ENCODE measurements around the gene IL17A. TPM values are rescaled to one million over a fixed set of nuclear protein-coding genes. Genes with fewer than 3 reads are reported as not detected.

The IL17A gene
- total and polyA plus RNA-seq, 2 donors (not counting 3 experiments of a cell fraction or from before 2014, with no cell fraction given): not detected

DNA sequence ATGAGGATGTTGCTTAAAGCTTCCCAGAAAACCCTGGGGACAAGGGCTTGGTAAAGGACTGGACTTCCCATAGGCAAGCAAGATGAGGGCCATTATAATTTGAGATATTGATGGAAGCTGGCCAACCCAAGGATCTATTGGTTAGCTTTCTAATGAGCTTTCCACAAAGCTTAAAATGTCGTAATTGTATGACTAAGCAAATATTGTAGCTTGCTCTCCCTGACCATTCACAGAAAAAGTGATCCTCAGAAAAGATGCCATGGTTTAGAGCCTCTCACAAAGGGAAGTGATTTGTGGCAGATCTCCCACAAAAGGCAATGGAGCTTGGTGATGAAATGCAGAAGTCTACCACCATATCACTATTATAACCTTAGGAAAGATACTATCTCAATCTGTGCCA is 44.5 kb downstream of the IL17A start:
- H3K4me2 ChIP-seq (ENCODE audit: insufficient read depth, low read length): no peak overlapping the region
- no peak for TF ChIP-seq GATA2 (IDR thresholded peaks at IDR 0.05; ENCODE audit: insufficient read depth, insufficient read length, low read depth, low read length)
- no peak for TF ChIP-seq POLR2A (IDR thresholded peaks at IDR 0.05; ENCODE audit: low read depth, low read length)
- no peak for TF ChIP-seq MYC (IDR thresholded peaks at IDR 0.05; ENCODE audit: low read depth, low read length)
- TF ChIP-seq MAX (IDR thresholded peaks at IDR 0.05; ENCODE audit: insufficient read depth, insufficient read length): no peak
- TF ChIP-seq JUN (IDR thresholded peaks at IDR 0.05; ENCODE audit: borderline replicate concordance, insufficient read depth, insufficient read length, low read depth): no peak
- no peak for TF ChIP-seq CTCF (IDR thresholded peaks at IDR 0.05; ENCODE audit: extremely low read depth in 1 of 2, insufficient read depth in 1 of 2, low read depth in 1 of 2, low read length in 2 of 2)
- TF ChIP-seq EZH2 (IDR thresholded peaks at IDR 0.05; ENCODE audit: borderline replicate concordance, low read depth, low read length, severe bottlenecking): no peak
- no peak overlapping the region for H3K27ac ChIP-seq (ENCODE audit: insufficient read depth, low read depth, low read length)
- H3K79me2 ChIP-seq (ENCODE audit: control insufficient read depth, insufficient read depth, low read length): no peaks in the 10 kb centered on the region
- no TSS peak for BruUV-seq (replicated peaks)
- FAIRE-seq (no peak), DNase-seq (ENCODE audit: low read depth, low spot score) (no peak)
- no peaks in the 10 kb centered on the region for H3K4me1 ChIP-seq (ENCODE audit: control insufficient read depth, extremely low read depth, insufficient read depth, low read length)
- dilution Hi-C loops (cut with MboI; ENCODE audit: extremely low pct_ligation_motif_present, low sequenced_read_pairs): no loop called here
- POLR2A ChIA-PET: no interaction called here
- no peak overlapping the region for H3K9ac ChIP-seq (replicated peaks; ENCODE audit: extremely low read depth, insufficient read depth, low read length)
- H4K20me1 ChIP-seq (replicated peaks; ENCODE audit: control insufficient read depth, extremely low read depth, insufficient read depth, low read length): no peaks in the 10 kb centered on the region
- H3K9me1 ChIP-seq (replicated peaks; ENCODE audit: control insufficient read depth, extremely low read depth, insufficient read depth, low read length): no peaks in the 10 kb centered on the region
- no peaks in the 10 kb centered on the region for H3K27me3 ChIP-seq (ENCODE audit: control insufficient read depth in 2 of 2, insufficient read depth in 2 of 2, low read length in 2 of 2)
- intact Hi-C loops (cut with micrococcal nuclease): loop anchor here (10.0 kb wide), 1 partner anchor 376 kb away; no protein-coding TSS in a partner anchor
- H3K4me3 ChIP-seq (replicated peaks in 1 of 3; ENCODE audit: insufficient read depth in 1 of 3, low read depth in 1 of 3, low read length in 3 of 3): no peak overlapping the region
- H3K36me3 ChIP-seq (ENCODE audit: control insufficient read depth in 2 of 2, extremely low read depth in 1 of 2, insufficient read depth in 2 of 2, low read length in 2 of 2): no peaks in the 10 kb centered on the region
- CTCF ChIA-PET: interaction anchor here (0.7 to 1.7 kb wide), 4 partner anchors 11 to 68 kb away, joined by 3 to 4 read pairs (median 4); no protein-coding TSS in a partner anchor
- no peaks in the 10 kb centered on the region for H3K9me3 ChIP-seq (replicated peaks; ENCODE audit: control insufficient read depth, insufficient read depth, low read length)
- H2AFZ ChIP-seq (ENCODE audit: low read depth, low read length): no peak overlapping the region

Data from endothelial cell of umbilical vein (primary cell).